ENCODE measurements around the gene KREMEN1.

- TF ChIP-seq ZBTB11 (CRISPR knock-in tag; IDR thresholded peaks at IDR 0.05) = no peak
- TF ChIP-seq FOXJ3 (CRISPR knock-in tag; IDR thresholded peaks at IDR 0.05) = no peak
- TF ChIP-seq GABPB2 (CRISPR knock-in tag; conservative IDR thresholded peaks at IDR 0.05) = no peak
- TF ChIP-seq, protein P1, sequence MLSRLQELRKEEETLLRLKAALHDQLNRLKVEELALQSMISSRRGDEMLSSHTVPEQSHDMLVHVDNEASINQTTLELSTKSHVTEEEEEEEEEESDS (CRISPR knock-in tag; IDR thresholded peaks at IDR 0.05) = no peak
These were observed 49.6 kb upstream of the KREMEN1 start for GRCh38 chr22:29023172-29023796.
